Gastroesophageal sphincter (tissue), 4 donors: ENCODE results near the gene TSHZ2. TPM values are rescaled to one million over a fixed set of nuclear protein-coding genes. Genes with fewer than 3 reads are reported as not detected.
A peak's percentile ranks its signal among the peaks of the same experiment; 100 is the strongest.

Experiments
- ATAC-seq: fragments of 150-250 bp; one replicate; pipeline ENCODE4 v1.9.1; 2016; ENCODE audit warnings: mild to moderate bottlenecking, moderate library complexity
- H3K27ac ChIP-seq, 4 donors: fragments of 200-600 bp; sonication (generic) in 3 of 4; 1 replicate in 3 of 4; 2 replicates in 1 of 4; pipeline ENCODE4 v1.5.1; 2016 to 2019
- H3K27me3 ChIP-seq: fragments of 200-600 bp; sonication (generic); one replicate; pipeline ENCODE4 v1.5.1; 2019
- H3K36me3 ChIP-seq, 2 donors: fragments of 200-600 bp; sonication (generic); one replicate each; pipeline ENCODE4 v1.5.1; 2019; ENCODE audit warnings: control low read depth in 1 of 2
- H3K4me1 ChIP-seq, 3 donors: fragments of 200-600 bp; sonication (generic); 1 replicate in 2 of 3; 2 replicates in 1 of 3; pipeline ENCODE4 v1.5.1; 2016 to 2019; ENCODE audit warnings: control low read depth in 2 of 3
- H3K4me3 ChIP-seq, 2 donors: fragments of 200-600 bp; sonication (generic); one replicate each; pipeline ENCODE4 v1.5.1; 2019; ENCODE audit warnings: mild to moderate bottlenecking in 1 of 2, moderate library complexity in 1 of 2
- H3K9me3 ChIP-seq, 3 donors: fragments of 200-600 bp; sonication (generic); one replicate each; pipeline ENCODE4 v1.5.1; 2017 to 2019; ENCODE audit warnings: control low read depth in 2 of 3
- EP300 ChIP-seq: sonication (generic); formaldehyde crosslinking; IDR thresholded peaks from one replicate; pipeline ENCODE4 v1.6.1; 2017; ENCODE audit warnings: antibody characterized with exemption, mild to moderate bottlenecking
- POLR2A ChIP-seq, 2 donors: fragments of 450-650 bp; IDR thresholded peaks; one replicate each; pipeline ENCODE4 v1.6.1; 2017; ENCODE audit warnings: antibody characterized with exemption in 2 of 2, mild to moderate bottlenecking in 2 of 2, moderate library complexity in 1 of 2
- POLR2AphosphoS5 ChIP-seq: sonication (generic); formaldehyde crosslinking; IDR thresholded peaks from one replicate; pipeline ENCODE4 v1.6.1; 2017; ENCODE audit warnings: antibody characterized with exemption
- WGBS, 2 donors: methylation state at CpG; one replicate each; pipeline ENCODE4 v1.1.5; 2018; ENCODE audit warnings: low coverage in 1 of 2; 5-methylcytosine and 5-hydroxymethylcytosine counted together
- total RNA-seq, 4 donors: library from RNA; depleted of rRNA; stranded (reverse); fragments of >200 nt; gene quantifications; one replicate each; pipeline ENCODE4 v1.1.0, GENCODE V29; 2016
- TF ChIP-seq, protein P1 (sequence below), 4 experiments: fragments of 200-600 bp in 2 of 4; fragments of 450-650 bp in 2 of 4; sonication (generic) in 1 of 4; IDR thresholded peaks; one replicate each; pipeline ENCODE4 v1.5.1; 2017 to 2019; ENCODE audit warnings: antibody characterized with exemption in 4 of 4, mild to moderate bottlenecking in 2 of 4, moderate library complexity in 2 of 4

Gene TSHZ2
- total RNA-seq, 4 donors from 2014 or later: 9.9 to 21.3 (median 12.2) TPM

- ATAC-seq: no peak
- WGBS, 2 donors: 28 to 35% methylated on average over 8 of the region's 8 CpGs
- H3K4me1 ChIP-seq: peaks cover 0 to 3% (median 0%) of the 10 kb centered on the region in 3 donors
- peak; percentile 39 for TF ChIP-seq POLR2AphosphoS5
- TF ChIP-seq, protein P1, sequence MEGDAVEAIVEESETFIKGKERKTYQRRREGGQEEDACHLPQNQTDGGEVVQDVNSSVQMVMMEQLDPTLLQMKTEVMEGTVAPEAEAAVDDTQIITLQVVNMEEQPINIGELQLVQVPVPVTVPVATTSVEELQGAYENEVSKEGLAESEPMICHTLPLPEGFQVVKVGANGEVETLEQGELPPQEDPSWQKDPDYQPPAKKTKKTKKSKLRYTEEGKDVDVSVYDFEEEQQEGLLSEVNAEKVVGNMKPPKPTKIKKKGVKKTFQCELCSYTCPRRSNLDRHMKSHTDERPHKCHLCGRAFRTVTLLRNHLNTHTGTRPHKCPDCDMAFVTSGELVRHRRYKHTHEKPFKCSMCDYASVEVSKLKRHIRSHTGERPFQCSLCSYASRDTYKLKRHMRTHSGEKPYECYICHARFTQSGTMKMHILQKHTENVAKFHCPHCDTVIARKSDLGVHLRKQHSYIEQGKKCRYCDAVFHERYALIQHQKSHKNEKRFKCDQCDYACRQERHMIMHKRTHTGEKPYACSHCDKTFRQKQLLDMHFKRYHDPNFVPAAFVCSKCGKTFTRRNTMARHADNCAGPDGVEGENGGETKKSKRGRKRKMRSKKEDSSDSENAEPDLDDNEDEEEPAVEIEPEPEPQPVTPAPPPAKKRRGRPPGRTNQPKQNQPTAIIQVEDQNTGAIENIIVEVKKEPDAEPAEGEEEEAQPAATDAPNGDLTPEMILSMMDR (IDR thresholded peaks at IDR 0.05): no peak
- TF ChIP-seq EP300: no peak
- TF ChIP-seq POLR2A (IDR thresholded peaks at IDR 0.05): no peak
- H3K9me3 ChIP-seq: peaks cover 0 to 8% (median 0%) of the 10 kb centered on the region in 3 donors
- peak overlapping the region in 3 of 4 donors; percentile 6 to 60 (median 36) for H3K27ac ChIP-seq
- H3K4me3 ChIP-seq: no peak overlapping the region
- no peaks in the 10 kb centered on the region for H3K36me3 ChIP-seq
- H3K27me3 ChIP-seq: no peaks in the 10 kb centered on the region
Observed at GRCh38 chr20:53070706-53071392, 98.7 kb downstream of the TSHZ2 start.

DNA sequence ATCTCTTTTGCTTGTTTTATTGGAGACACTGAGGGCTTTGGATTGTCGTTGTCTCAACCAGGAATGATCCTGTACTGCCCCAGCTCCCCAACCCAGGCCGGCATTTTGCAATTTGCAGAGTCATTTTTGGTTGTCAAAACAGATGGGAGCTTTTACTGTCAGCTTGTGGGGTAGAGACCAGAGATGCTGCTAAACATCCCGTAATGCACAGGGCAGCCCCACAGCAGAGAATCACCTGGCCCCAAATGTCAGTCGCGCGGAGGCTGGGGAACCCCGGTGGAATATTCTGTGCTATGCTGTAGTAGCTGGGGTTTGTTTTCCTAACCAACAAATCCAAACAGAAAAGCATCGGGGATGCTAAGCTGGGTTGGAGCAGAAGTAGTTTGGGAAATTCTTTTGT lies 99.7 kb downstream of the TSHZ2 start:
- no peak for TF ChIP-seq EP300
- TF ChIP-seq, protein P1 (IDR thresholded peaks at IDR 0.05): no peak
- TF ChIP-seq POLR2AphosphoS5: no peak
- TF ChIP-seq POLR2A (IDR thresholded peaks at IDR 0.05): no peak
- H3K9me3 ChIP-seq: peaks cover 0 to 8% (median 0%) of the 10 kb centered on the region in 3 donors
- H3K36me3 ChIP-seq: no peaks in the 10 kb centered on the region
- peaks cover 0 to 3% (median 3%) of the 10 kb centered on the region in 3 donors for H3K4me1 ChIP-seq
- H3K27ac ChIP-seq: no peak overlapping the region
- WGBS, 2 donors: 62 to 65% methylated on average over 4 to 7 of the region's 8 CpGs
- H3K27me3 ChIP-seq: no peaks in the 10 kb centered on the region
- no peak overlapping the region for H3K4me3 ChIP-seq
- ATAC-seq: no peak

GRCh38 chr20:53072923-53073579 lies 100.9 kb downstream of the TSHZ2 start:
- H3K27me3 ChIP-seq: no peaks in the 10 kb centered on the region
- no peaks in the 10 kb centered on the region for H3K36me3 ChIP-seq
- H3K9me3 ChIP-seq: no peaks in the 10 kb centered on the region
- peaks cover 0 to 3% (median 3%) of the 10 kb centered on the region in 3 donors for H3K4me1 ChIP-seq
- 83 to 88% methylated on average over 1 of the region's 1 CpG for WGBS, 2 donors
- H3K27ac ChIP-seq: no peak overlapping the region
- TF ChIP-seq EP300: no peak
- TF ChIP-seq, protein P1 (IDR thresholded peaks at IDR 0.05): no peak
- no peak for TF ChIP-seq POLR2AphosphoS5
- TF ChIP-seq POLR2A (IDR thresholded peaks at IDR 0.05): no peak
- H3K4me3 ChIP-seq: no peak overlapping the region
- ATAC-seq: no peak

DNA sequence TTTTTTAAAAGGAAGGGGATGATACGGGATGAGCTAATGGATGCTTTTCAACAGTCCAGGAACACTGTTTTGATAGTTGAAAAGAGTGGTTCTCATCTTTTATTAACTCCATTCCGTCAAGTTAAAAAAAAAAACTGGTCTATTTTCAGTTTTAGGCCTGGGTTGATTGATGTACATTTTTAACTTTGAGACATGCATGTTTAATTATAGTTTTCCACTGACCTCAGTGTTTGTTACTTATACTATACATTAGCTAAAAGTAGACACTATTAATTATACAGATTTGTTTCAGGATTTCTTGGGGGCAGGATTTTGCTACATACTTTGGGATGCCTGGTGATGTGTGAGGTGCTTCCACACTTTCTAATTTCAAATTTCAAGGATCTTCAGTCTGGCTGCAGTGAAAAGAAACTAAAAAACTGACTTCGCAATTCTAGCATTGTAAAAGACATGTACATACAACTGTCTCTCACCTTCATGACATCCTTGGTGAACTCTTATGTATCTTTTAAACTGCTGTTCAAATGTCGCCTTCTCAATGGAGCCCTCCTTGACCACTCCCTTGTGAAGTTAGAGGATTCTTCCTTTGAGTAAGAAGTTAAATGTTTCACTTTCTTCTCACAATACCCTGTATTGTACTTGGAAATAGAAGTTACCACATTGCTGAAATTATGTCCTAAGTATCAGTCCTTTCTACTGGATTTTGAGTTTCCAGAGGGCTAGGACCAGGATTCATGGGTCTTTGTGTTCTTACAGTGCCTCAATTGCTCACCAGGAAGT lies 101.7 kb downstream of the TSHZ2 start:
- no peak for ATAC-seq
- H3K4me1 ChIP-seq: peaks cover 0 to 5% (median 3%) of the 10 kb centered on the region in 3 donors
- no peaks in the 10 kb centered on the region for H3K9me3 ChIP-seq
- TF ChIP-seq POLR2A (IDR thresholded peaks at IDR 0.05): no peak
- TF ChIP-seq POLR2AphosphoS5: no peak
- no peak for TF ChIP-seq EP300
- TF ChIP-seq, protein P1 (IDR thresholded peaks at IDR 0.05): no peak
- no peak overlapping the region for H3K27ac ChIP-seq
- no peaks in the 10 kb centered on the region for H3K36me3 ChIP-seq
- WGBS, 2 donors: 66 to 74% methylated on average over 4 of the region's 4 CpGs
- no peaks in the 10 kb centered on the region for H3K27me3 ChIP-seq
- H3K4me3 ChIP-seq: no peak overlapping the region
